AG09319 (cell line): Measurements from ENCODE around the gene P3R3URF.

Experiments used
- DNase-seq: peaks from one replicate; pipeline ENCODE4 v3.0.0-alpha.2; 2010; ENCODE audit warnings: low read depth; ENCODE audit errors: extremely low read depth
- CTCF ChIP-seq: IDR thresholded peaks from 2 replicates; pipeline ENCODE4 v1.5.1; 2011; ENCODE audit warnings: low read depth, mild to moderate bottlenecking, inconsistent platforms, low read length, moderate library complexity

P3R3URF gene

GRCh38 chr1:46171871-46172270 is 4.4 kb downstream of the P3R3URF start:
- DNase-seq = no peak
- no peak for TF ChIP-seq CTCF

- DNase-seq = no peak
- no peak for TF ChIP-seq CTCF
These were observed 4.9 kb downstream of the P3R3URF start for GRCh38 chr1:46171351-46171750.

- no peak for DNase-seq
- no peak for TF ChIP-seq CTCF
These were observed 6.4 kb downstream of the P3R3URF start for GRCh38 chr1:46169811-46170454.

- TF ChIP-seq CTCF = no peak
- DNase-seq = no peak
These were observed 7.8 kb downstream of the P3R3URF start for GRCh38 chr1:46168477-46168876.

GRCh38 chr1:46166521-46167462 is 9.5 kb downstream of the P3R3URF start:
- TF ChIP-seq CTCF = no peak
- no peak for DNase-seq

- TF ChIP-seq CTCF = no peak
- DNase-seq = no peak
These were observed 16.1 kb downstream of the P3R3URF start for GRCh38 chr1:46160212-46160611.

- no peak for DNase-seq
- no peak for TF ChIP-seq CTCF
These were observed 16.8 kb downstream of the P3R3URF start for GRCh38 chr1:46159516-46159915.
